ENCODE measurements around the gene EXOSC2. TPM values are rescaled to one million over a fixed set of nuclear protein-coding genes. Genes with fewer than 3 reads are reported as not detected.
A peak's percentile ranks its signal among the peaks of the same experiment; 100 is the strongest.

Gene EXOSC2
- total and polyA plus RNA-seq, 2 of the 13 experiments (the other 11 are each of a cell fraction or from before 2014, with no cell fraction given) = 27.5 to 63.8 TPM

DNA sequence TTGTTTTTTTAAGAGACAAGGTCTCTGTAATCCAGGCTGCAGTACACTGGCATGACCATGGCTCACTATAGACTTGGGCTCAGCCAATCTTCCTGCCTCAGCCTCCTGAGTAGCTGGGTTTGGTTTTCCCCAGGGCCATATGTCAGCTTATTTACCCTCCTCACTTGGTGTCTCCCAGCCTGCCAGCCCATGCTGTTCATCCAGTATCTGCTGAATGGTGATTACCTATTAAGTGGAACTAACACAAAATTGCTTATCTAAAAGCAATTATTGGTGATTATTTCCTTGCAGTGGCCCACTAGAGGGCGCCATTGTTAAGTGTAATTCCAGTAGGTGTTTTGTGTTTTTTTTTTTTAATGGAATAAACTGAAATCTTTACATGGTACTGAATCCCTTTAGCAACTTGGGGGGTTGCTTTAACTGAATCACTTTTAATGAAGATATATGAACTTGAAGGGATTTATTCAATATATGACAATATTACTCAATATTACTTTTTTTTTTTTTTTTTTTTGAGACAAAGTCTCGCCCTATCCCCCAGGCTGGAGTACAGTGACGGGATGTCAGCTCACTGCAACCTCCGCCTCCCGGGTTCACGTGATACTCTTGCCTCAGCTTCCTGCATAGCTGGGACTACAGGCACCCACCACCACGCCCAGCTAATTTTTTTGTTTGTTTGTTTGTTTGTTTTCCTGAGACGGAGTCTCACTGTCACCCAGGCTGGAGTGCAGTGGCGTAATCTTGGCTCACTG, 13.8 kb downstream of the EXOSC2 start (continued):
- TF ChIP-seq, protein P1, sequence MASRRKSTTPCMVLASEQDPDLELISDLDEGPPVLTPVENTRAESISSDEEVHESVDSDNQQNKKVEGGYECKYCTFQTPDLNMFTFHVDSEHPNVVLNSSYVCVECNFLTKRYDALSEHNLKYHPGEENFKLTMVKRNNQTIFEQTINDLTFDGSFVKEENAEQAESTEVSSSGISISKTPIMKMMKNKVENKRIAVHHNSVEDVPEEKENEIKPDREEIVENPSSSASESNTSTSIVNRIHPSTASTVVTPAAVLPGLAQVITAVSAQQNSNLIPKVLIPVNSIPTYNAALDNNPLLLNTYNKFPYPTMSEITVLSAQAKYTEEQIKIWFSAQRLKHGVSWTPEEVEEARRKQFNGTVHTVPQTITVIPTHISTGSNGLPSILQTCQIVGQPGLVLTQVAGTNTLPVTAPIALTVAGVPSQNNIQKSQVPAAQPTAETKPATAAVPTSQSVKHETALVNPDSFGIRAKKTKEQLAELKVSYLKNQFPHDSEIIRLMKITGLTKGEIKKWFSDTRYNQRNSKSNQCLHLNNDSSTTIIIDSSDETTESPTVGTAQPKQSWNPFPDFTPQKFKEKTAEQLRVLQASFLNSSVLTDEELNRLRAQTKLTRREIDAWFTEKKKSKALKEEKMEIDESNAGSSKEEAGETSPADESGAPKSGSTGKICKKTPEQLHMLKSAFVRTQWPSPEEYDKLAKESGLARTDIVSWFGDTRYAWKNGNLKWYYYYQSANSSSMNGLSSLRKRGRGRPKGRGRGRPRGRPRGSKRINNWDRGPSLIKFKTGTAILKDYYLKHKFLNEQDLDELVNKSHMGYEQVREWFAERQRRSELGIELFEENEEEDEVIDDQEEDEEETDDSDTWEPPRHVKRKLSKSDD (CRISPR knock-in tag; IDR thresholded peaks at IDR 0.05; ENCODE audit: low read depth) = no peak
- no peak for TF ChIP-seq ZNF773 (CRISPR knock-in tag; IDR thresholded peaks at IDR 0.05; ENCODE audit: borderline replicate concordance)
- TF ChIP-seq RAD21 (CRISPR knock-in tag; IDR thresholded peaks at IDR 0.05) = 0 out of 2 replicates have a peak, but pooled peaks have one; percentile 31
- TF ChIP-seq STAG1 (CRISPR knock-in tag; IDR thresholded peaks at IDR 0.05) = peak; percentile 69
- TF ChIP-seq MYNN (CRISPR knock-in tag; IDR thresholded peaks at IDR 0.05; ENCODE audit: low read depth) = no peak
- TF ChIP-seq, protein P2, sequence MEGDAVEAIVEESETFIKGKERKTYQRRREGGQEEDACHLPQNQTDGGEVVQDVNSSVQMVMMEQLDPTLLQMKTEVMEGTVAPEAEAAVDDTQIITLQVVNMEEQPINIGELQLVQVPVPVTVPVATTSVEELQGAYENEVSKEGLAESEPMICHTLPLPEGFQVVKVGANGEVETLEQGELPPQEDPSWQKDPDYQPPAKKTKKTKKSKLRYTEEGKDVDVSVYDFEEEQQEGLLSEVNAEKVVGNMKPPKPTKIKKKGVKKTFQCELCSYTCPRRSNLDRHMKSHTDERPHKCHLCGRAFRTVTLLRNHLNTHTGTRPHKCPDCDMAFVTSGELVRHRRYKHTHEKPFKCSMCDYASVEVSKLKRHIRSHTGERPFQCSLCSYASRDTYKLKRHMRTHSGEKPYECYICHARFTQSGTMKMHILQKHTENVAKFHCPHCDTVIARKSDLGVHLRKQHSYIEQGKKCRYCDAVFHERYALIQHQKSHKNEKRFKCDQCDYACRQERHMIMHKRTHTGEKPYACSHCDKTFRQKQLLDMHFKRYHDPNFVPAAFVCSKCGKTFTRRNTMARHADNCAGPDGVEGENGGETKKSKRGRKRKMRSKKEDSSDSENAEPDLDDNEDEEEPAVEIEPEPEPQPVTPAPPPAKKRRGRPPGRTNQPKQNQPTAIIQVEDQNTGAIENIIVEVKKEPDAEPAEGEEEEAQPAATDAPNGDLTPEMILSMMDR (CRISPR knock-in tag; IDR thresholded peaks at IDR 0.05) = peak; percentile 67

DNA sequence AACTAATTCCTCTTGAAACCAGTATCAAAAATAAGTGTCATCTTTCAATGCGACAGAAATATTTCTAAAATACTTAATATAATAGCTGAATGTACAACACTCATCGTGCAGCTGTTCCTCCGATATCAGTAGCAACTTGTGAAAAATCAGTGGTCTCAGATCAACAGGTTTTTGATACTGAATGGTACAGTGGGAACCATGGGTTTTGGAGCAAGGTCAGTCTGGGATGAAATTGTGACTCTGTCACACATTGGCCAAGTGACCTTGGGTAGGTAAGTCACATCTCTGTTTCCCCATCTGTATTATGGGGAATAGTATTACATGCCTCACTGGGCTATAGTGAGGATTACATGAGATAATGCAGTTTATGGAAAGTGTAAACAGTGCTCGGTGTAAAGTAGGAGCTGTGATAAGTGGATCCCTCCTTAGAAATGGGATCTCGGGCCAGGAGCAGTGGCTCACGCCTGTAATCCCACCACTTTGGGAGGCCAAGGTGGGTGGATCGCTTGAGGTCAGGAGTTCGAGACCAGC, 17.3 kb downstream of the EXOSC2 start:
- no peak overlapping the region for H3K9ac ChIP-seq (ENCODE audit: insufficient read depth, low read depth, low read length)
- H3K4me2 ChIP-seq (ENCODE audit: low read depth, low read length) = no peak overlapping the region
- no TSS peak for BruUV-seq (replicated peaks)
- peaks cover 9% of the 10 kb centered on the region for H3K4me1 ChIP-seq (ENCODE audit: insufficient read depth, low read length)
- H3K36me3 ChIP-seq (replicated peaks in 1 of 2; ENCODE audit: control insufficient read depth in 1 of 2, insufficient read depth in 2 of 2, low read length in 2 of 2) = no peaks in the 10 kb centered on the region
- FAIRE-seq (no peak), DNase-seq (ENCODE audit: low spot score) (no peak), ATAC-seq (no peak)
- ChIA-PET CTCF (ENCODE audit: low intra/inter-chr PET ratio, low total read pairs) (no interaction called here), POLR2A (no interaction called here)
- in situ Hi-C loops (cut with HindIII; ENCODE audit: extremely low pct_ligation_motif_present, low pct_unique_long_range_greater_than_20kb) = loop anchor here (5.0 to 10.0 kb wide), 2 partner anchors 151 to 284 kb away; no protein-coding TSS in a partner anchor
- no peak overlapping the region for H3K27ac ChIP-seq (ENCODE audit: extremely low read length, insufficient read depth, low read length)
- no peak overlapping the region for H2AFZ ChIP-seq (ENCODE audit: low read length)
- intact Hi-C loops (cut with micrococcal nuclease; ENCODE audit: unreplicated experiment) = loop anchor here (10.0 kb wide), 1 partner anchor 124 kb away; the partner anchor contains the start of gene ABL1
- peaks cover 26% of the 10 kb centered on the region for H3K79me2 ChIP-seq (ENCODE audit: insufficient read depth, low read length)
- WGBS (ENCODE audit: low lambda C conversion rate) = 90% methylated on average over 8 of the region's 8 CpGs
- H3K9me3 ChIP-seq (ENCODE audit: low read length) = no peaks in the 10 kb centered on the region
- H3K4me3 ChIP-seq (replicated peaks in 1 of 3; ENCODE audit: insufficient read depth in 1 of 3, low read depth in 2 of 3, low read length in 3 of 3) = no peak overlapping the region
- H3K27me3 ChIP-seq (ENCODE audit: control insufficient read depth in 1 of 2, insufficient read depth in 2 of 2, low read length in 2 of 2) = no peaks in the 10 kb centered on the region; a peak in 1 of 5 replicates
- H4K20me1 ChIP-seq (ENCODE audit: insufficient read depth, low read length) = peaks cover 13% of the 10 kb centered on the region; the same call in 1 of the 2 replicates
- no peak for TF ChIP-seq IRX3 (CRISPR knock-in tag; IDR thresholded peaks at IDR 0.05; ENCODE audit: borderline replicate concordance, low read depth)
- no peak for TF ChIP-seq SRY (CRISPR knock-in tag; IDR thresholded peaks at IDR 0.05)
- no peak for TF ChIP-seq TOPORS (CRISPR knock-in tag; IDR thresholded peaks at IDR 0.05)
- TF ChIP-seq ZSCAN31 (CRISPR knock-in tag; IDR thresholded peaks at IDR 0.05; ENCODE audit: low read depth) = no peak
- no peak for TF ChIP-seq SAP130 (CRISPR knock-in tag; IDR thresholded peaks at IDR 0.05; ENCODE audit: low read depth)
- TF ChIP-seq, protein P3, sequence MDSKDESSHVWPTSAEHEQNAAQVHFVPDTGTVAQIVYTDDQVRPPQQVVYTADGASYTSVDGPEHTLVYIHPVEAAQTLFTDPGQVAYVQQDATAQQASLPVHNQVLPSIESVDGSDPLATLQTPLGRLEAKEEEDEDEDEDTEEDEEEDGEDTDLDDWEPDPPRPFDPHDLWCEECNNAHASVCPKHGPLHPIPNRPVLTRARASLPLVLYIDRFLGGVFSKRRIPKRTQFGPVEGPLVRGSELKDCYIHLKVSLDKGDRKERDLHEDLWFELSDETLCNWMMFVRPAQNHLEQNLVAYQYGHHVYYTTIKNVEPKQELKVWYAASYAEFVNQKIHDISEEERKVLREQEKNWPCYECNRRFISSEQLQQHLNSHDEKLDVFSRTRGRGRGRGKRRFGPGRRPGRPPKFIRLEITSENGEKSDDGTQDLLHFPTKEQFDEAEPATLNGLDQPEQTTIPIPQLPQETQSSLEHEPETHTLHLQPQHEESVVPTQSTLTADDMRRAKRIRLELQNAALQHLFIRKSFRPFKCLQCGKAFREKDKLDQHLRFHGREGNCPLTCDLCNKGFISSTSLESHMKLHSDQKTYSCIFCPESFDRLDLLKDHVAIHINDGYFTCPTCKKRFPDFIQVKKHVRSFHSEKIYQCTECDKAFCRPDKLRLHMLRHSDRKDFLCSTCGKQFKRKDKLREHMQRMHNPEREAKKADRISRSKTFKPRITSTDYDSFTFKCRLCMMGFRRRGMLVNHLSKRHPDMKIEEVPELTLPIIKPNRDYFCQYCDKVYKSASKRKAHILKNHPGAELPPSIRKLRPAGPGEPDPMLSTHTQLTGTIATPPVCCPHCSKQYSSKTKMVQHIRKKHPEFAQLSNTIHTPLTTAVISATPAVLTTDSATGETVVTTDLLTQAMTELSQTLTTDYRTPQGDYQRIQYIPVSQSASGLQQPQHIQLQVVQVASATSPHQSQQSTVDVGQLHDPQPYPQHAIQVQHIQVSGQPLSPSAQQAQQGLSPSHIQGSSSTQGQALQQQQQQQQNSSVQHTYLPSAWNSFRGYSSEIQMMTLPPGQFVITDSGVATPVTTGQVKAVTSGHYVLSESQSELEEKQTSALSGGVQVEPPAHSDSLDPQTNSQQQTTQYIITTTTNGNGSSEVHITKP (CRISPR knock-in tag; IDR thresholded peaks at IDR 0.05; ENCODE audit: low read depth) = no peak
